HG03378 (cell line): ENCODE measurements around the gene KCNH1.
"Not testable (repeated sequence)": the region's sequence is repeated elsewhere in the genome, so short reads cannot be mapped to it uniquely, and the experiment has no call there.

Experiments used
- ATAC-seq: cut with Tn5 transposase; IDR thresholded peaks from one replicate; pipeline ENCODE4 v1.9.1; 2021; ENCODE audit warnings: mild to moderate bottlenecking, moderate library complexity; ENCODE audit not compliant: unreplicated experiment

The KCNH1 gene

DNA sequence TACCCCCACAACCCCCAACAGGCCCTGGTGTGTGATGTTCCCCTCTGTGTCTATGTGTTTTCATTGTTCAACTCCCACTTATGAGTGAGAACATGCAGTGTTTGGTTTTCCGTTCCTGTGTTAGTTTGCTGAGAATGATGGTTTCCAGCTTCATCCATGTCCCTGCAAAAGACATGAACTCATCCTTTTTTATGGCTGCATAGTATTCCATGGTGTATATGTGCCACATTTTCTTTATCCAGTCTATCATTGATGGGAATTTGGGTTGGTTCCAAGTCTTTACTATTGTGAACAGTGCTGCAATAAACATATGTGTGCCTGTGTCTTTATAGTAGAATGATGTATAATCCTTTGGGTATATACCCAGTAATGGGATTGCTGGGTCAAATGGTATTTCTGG, 122.8 kb downstream of the KCNH1 start:
- ATAC-seq = not testable (repeated sequence)

DNA sequence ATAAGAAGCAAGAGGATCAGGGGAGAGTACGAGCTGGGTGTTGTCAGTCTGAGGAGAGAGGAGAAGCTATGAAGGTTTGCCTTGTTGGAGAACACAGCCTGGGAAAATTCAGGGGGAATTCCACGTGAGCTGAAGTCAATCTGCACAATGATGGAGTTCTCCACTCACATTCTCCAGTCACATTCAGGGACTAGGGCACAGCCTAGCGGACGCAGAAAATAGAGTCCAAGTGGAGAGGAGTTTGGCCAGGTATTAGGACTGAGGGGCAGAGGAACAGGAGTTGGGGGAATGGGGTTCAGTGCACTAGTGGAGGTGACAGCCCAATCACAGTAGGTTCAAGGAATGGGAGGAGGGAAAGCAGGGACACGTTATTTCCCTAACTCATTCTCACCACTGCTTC, 124.0 kb downstream of the KCNH1 start:
- no peak for ATAC-seq

DNA sequence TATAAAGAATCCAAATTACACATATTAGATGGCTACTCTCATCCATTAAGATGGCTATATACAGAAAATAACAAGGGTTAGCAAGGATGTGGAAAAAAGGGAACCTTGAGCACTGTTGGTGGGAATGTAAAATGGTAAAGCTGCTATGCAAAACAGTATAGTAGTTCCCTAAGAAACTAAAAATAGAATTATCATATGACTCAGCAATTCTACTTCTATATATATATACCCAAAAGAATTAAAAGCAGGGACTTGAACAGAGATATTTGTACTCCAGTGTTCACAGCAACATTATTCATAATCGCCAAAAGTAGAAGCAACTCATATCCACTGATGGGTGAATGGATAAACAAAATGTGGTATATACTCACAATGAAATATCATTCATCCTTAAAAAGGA, 126.1 kb downstream of the KCNH1 start:
- ATAC-seq = no peak

DNA sequence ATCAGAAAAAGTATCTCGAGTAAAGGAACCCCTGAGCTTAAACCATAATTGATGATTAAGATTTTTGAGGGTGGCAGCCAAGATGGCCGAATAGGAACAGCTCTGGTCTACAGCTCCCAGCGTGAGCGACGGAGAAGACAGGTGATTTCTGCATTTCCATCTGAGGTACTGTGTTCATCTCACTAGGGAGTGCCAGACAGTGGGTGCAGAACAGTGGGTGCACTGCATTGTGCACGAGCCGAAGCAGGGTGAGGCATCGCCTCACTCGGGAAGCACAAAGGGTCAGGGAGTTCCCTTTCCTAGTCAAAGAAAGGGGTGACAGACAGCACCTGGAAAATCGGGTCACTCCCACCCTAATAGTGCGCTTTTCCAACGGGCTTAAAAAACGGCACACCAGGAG, 138.0 kb downstream of the KCNH1 start:
- not testable (repeated sequence) for ATAC-seq

DNA sequence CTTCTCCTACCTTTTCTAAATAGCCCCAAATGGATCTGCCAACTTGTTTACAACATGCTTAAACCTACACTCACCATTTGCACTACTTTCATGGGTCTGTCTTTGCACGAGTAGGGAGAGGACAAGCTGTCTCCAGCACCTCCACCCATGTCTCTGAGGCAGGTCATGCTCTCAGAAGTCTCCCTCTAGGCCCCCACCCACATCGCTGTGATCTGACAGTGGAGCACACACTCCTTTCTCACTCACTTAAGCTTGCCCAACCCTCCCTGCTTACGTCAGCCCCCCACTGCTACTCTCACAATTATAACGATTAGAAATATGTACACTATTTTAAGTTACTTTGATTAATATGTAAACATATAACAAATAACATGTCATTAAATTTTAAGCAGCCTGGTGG, 141.1 kb downstream of the KCNH1 start:
- no peak for ATAC-seq

DNA sequence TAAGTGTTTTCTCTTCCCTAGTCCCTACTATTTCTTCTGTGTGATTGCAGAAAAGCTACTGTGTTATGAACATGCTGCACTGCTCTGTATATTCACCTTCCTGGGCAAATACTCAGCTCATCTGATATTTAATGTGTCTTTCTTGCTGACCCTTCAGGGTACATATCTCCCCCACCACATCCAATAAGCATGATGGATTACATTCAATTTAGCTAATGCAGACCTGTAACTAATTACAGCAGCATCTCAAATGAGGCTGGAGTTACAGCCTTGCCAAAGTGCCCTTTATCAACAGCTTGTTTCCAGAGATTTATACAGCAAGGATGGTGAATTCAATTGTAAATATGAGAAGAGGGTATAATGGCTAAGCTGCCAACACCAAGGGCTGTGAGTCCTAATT, 144.0 kb downstream of the KCNH1 start:
- no peak for ATAC-seq

DNA sequence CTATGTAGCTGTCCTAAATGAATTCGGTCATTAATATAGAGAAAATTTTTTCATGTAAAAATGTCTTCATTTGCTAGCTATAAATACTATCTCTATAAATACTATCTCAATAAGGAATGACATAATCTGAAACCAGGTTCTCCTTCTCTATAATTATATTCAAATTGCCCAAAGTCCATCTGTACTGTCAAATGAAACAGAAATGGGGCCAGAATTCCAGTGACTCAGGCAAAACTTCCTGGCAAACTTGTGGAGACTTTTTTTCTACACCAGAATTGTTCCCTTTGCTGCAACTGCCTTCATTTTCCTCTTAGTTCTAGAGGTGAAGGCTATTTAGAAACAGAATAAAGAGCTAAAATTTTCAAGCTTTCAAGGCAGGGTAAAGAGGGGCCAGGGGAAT, 152.5 kb downstream of the KCNH1 start:
- ATAC-seq = no peak

DNA sequence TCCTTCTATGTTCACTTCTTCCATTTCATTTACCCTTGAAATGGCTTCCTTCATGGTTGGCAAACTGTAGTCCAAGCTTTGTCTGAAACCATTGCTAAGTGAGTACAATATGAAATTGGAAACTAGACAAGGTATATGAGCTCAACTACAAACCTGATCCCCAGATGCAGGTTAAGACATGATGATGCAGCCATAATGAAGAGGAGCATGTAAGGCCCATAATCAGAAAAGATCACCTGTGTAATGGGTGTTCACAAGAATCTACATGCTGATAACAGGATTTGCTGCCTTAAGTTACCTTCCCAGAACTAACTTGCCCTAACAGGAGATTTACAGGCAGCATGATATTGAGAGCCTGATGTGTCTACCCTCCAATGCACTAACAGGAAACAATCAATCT, 153.9 kb downstream of the KCNH1 start:
- ATAC-seq = no peak

DNA sequence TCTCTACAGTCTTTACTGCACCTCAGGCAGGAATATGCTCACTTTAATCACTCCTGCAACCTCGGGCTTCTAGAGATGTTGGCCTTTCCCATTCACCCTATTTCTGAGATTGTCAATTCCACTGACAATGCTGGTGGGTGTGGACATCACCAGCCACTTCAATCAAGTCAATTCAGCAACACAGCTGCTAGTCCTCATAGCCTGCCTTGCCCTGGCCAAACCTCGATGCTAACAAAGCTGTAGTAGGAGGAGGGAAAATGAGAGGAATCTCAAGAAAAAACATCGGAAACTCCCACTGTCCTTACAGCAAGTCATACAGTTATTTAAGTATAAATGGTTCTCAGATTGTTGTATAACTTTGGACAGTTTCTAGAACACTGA, 155.0 kb downstream of the KCNH1 start:
- no peak for ATAC-seq

DNA sequence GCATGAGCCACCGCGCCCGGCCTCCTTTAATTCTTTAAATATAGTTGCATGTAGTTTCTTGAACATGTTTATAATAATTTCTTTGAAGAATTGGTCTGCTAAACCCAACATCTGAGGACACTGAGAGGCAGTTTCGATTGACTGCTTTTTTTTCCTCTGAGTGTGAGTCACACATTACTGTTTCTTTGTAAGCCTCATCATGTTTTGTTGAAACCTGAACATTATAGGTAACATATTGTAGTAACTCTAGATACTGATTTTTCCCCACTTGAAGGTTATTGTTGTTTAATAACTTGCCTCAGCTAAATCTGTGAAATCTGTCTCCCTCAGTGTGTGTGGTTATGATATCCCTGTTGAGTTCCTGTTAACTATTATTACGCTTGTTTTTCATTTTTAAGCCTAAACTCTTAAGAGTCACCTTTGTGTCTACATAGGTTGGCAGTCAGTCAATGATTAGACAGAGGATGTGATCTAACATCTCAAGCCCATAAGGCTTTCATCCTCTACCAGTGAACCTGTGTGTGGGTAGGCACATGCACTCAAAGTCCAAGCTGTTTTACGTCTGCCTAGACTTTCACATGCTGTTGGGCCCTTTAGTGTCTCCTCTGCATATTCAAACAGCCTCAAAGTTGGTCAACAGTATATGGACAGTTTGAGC, 155.5 kb downstream of the KCNH1 start:
- no peak for ATAC-seq

DNA sequence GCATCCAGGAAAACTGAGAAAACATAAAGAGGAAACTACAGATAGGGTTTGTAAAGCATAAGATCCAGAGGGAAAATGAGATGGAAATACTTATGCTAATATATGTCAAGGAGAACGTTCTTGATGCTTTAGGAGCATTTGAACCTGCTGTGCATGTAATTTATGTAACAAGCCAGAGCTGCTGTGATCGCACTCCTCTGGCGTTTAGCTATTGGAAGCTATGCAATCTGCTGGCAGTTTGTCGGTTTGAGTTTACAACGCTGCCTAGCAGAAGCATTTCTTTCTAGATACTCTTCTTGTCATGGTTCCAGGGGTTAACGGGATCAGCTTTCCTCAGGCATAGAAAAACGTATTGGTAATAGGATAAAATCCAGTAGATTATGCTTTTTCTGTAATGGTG, 182.7 kb downstream of the KCNH1 start:
- no peak for ATAC-seq

DNA sequence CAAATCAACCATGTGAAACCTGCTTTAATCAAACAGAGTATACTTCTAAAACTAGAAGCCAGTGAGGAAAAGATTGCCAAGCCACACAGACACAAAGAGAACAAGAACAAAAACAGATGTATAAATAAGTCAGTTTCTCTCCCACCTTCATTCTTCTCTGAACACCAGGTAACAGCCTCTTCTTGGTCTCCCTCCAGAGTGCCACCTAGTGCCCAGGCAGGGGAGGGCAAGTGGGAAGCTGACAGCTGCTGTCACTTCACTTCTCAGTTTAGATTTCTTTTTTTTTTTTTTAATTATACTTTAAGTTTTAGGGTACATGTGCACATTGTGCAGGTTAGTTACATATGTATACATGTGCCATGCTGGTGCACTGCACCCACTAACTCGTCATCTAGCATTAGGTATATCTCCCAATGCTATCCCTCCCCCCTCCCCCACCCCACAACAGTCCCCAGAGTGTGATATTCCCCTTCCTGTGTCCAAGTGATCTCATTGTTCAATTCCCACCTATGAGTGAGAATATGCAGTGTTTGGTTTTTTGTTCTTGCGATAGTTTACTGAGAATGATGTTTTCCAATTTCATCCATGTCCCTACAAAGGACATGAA, 183.9 kb downstream of the KCNH1 start:
- ATAC-seq = peak; percentile 71

DNA sequence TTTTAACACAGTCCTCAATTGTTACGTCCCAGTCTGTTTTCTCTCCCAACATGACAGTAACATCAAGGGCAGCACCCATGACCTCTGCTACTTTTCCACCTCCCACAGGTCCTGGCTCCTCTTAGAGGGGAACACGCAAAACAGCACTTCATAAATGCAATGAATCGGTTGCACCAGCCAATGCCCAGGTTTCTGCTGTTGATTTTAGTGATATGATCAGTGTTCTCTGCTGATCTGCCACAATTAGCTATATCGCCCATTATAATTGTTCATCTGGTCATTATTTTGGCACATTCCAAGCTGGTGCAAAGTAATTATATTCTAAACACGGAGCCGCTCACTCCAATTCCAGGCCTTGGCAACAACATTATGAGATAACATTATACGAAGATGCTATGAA, 184.5 kb downstream of the KCNH1 start:
- ATAC-seq = no peak

DNA sequence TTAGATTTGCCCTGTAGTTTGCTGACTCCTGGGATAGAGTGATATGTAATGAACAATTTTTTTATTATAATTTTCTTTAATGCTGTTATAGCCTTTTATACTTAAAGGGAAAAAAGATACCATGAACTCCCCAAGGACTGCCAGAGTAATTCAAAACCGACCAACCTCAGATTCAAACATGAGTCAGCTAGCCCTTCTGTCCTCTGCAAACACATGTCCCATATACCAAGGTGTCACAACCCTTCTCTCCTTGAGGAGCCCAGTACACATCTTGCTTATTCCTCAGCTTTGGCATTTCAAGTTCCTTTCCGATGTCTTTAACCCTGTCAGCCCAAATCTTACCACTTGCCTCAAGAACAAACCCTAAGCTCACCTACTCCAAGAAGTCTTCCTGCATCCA, 184.9 kb downstream of the KCNH1 start:
- no peak for ATAC-seq

DNA sequence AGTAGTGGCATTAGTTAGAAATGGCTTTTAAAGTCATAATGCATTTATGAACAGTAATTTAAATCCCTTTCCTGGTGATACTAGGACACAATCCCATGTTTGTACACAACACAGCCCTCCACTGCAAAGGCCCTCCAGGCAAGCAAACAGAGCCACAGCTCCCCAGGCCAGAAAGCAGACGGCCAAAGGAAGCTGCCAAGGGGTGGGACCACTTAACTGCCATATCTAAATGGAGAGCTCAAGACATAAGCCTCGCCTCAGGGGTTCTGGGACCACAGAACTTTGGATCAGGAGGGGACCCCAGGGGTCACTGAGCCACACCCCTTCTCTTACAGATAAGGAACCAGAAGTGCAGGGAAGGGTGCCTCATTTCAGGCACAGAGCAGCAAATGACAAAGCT, 189.7 kb downstream of the KCNH1 start:
- no peak for ATAC-seq

DNA sequence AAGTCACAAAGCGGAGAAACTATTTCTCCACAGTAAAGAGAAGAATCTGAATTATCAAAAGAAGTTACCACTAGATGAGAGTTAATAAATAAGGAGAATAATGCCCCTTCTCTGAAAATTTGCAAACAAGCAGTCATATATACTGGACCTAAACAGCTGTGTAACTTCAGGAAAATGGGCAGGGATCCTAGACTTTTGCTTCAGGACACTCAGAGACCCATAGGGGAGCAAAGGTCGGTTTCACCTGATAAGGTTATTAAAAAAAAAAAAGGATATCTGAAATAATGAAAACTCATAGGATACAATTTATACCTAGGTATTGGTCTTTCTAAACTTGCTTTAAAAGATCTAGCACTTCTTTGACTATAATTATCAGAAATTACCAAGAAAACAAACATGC, 191.4 kb downstream of the KCNH1 start:
- ATAC-seq = no peak

DNA sequence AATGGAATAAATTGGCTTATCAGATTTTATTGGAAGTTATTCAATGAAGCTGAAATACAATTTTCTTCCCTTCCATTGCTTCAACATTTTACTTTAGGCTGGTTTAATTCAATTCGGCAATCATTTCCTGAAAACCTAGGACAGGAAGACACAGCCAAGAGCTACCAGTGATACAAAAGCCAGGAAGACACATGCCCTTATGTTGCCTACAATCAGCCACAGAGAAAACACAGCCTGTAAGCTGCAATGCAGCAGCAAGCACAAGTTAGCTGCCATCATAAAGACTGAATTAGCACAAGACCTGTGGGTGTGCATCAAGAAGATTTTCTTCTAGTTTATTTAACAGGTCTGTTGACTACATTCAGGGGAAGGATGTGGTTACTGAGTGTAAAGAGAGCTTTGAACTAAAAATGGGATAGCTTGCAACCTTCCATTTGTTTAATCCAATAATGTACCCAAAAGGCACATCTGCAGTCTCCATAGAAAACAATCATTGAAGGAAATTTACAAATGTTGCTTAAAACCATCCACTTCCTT, 193.8 kb downstream of the KCNH1 start:
- no peak for ATAC-seq

DNA sequence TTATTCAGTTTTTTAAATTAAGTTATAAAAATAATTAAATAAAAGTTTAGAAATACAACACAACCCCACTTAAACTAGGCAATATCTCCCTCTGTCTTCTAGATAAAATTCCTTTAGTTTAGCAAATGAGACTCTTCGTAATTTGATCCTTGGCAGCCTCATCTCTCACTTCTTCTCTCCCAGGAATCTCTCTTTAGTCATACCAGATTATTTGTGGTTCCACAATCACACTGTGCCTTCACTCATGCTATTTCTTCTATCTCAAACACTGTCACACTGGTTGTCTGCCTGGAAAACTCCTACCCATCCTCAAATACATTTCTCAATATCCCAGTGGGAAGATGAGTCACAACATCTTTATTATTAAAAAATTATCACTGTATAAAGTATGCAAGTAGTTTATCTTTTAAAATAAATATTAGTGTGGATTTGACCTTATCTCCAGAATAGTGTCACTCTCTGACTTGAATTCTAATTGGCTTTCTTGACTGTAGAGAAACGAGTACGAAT, 195.5 kb downstream of the KCNH1 start:
- no peak for ATAC-seq

DNA sequence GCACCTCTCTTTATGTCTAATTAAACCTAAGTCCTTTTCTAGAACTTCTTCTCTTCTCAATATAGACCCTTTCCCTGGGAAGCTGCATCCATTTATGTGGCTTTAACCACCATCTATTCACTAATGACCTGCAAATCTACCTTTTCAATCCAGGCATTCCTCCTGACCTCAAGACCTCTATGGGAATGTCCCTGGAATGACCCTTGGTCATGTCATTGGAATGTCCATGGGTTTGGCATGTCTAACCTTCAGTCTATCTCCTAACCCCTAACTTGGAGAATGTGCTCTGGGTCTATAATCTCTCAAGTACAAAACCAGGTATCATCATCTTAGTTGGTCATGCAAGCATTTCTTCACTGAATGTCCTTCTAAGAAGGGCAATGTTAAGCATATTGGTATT, 196.1 kb downstream of the KCNH1 start:
- no peak for ATAC-seq

DNA sequence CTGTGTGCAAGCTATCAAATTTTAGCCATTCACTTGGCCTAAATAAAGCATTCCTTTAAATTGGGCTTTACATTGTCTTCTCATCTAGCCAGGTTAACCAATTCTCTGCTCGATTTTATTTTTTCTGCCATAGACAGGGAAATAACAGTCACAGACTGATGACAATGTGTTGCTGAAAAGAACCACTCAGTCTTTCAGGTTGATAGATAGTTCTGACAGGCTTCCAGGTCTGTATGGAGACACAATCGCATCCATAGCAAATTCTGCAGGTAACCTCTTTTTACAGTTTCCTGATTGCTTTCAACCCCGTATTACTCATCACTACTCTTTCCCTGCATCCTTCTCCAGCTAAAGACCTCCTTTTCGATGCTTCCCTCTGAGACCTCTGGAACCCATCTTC, 198.0 kb downstream of the KCNH1 start:
- ATAC-seq = no peak

DNA sequence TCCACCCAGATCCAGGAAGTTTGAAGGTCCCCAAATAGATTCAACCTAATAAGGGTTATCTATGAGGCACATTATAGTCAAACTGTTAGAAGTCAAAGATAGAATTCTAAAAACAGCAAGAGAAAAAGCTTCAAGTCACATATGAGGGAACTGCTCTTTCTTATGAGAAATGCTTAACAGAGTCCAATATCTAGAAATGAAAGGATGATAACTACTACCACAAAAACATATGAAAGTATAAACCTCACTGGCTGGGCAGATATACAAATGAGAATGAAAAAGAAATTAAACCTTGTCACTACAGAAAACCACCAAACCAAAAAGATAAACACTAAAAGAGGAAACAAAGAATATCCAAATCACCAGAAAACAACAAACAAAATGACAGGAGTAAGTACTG, 201.8 kb downstream of the KCNH1 start:
- no peak for ATAC-seq

DNA sequence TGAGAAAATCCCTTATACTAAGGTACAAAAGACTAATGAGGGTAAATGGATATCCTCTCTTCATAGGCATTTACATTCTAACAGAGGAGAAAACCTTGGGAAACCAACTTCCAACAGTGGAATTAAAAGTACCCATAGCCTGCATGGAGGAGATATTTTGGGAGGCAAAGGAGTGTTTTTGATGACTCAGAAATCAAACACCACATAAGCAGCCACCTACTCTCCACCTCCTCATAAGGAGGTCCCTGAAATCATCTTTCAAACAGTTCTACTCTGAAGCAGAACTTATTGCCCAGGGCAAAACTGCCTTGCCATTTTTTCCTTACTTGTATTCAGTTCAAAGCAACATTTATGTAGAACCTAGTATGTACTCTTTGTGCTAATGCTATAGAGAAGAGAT, 211.3 kb downstream of the KCNH1 start:
- no peak for ATAC-seq
